Measurements from ENCODE around the gene MXRA7.

GRCh38 chr17:76748657-76749056, 37.9 kb upstream of the MXRA7 start:
- TF ChIP-seq, protein P1, sequence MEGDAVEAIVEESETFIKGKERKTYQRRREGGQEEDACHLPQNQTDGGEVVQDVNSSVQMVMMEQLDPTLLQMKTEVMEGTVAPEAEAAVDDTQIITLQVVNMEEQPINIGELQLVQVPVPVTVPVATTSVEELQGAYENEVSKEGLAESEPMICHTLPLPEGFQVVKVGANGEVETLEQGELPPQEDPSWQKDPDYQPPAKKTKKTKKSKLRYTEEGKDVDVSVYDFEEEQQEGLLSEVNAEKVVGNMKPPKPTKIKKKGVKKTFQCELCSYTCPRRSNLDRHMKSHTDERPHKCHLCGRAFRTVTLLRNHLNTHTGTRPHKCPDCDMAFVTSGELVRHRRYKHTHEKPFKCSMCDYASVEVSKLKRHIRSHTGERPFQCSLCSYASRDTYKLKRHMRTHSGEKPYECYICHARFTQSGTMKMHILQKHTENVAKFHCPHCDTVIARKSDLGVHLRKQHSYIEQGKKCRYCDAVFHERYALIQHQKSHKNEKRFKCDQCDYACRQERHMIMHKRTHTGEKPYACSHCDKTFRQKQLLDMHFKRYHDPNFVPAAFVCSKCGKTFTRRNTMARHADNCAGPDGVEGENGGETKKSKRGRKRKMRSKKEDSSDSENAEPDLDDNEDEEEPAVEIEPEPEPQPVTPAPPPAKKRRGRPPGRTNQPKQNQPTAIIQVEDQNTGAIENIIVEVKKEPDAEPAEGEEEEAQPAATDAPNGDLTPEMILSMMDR (IDR thresholded peaks at IDR 0.05) = no peak
- TF ChIP-seq POLR2A (IDR thresholded peaks at IDR 0.05) (no peak), EP300 (IDR thresholded peaks at IDR 0.05) (no peak)
